Measurements from ENCODE around the gene SLC26A3. TPM values are rescaled to one million over a fixed set of nuclear protein-coding genes. Genes with fewer than 3 reads are reported as not detected.

The SLC26A3 gene
- total and polyA plus RNA-seq, 11 donors = 0.10 to 0.35 TPM; not detected in 9

DNA sequence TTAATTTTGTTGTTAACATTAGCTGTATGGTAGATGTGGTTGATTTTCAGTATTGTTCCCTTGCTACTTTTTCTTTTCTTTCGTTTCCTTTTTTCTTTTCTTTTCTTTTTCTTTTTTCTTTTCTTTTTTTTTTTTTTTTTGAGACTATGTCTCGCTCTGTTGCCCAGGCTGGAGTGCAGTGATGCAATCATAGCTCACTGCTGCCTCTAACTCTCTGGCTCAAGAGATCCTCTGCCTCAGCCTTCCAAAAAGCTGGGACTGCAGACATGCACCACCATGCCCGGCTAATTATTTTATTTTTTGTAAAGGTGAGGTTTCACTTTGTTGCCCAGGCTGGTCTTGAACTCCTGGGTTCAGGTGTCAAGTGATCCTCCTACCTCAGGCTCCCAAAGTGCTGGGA lies 14.4 kb downstream of the SLC26A3 start:
- Histone ChIP-seq H3K27ac (peak overlapping the region in 1 of 12 donors; percentile 71), H3K36me3 (no peaks in the 10 kb centered on the region), H3K4me1 (no peaks in the 10 kb centered on the region), H3K9me3 (no peaks in the 10 kb centered on the region), H3K27me3 (peaks cover 0 to 9% (median 0%) of the 10 kb centered on the region in 9 donors), H3K4me3 (no peak overlapping the region)
- 71 to 77% (median 75%) methylated on average over 3 of the region's 3 CpGs for WGBS, 4 donors
- ATAC-seq (no peak), DNase-seq (no peak)
- TF ChIP-seq, protein P1, sequence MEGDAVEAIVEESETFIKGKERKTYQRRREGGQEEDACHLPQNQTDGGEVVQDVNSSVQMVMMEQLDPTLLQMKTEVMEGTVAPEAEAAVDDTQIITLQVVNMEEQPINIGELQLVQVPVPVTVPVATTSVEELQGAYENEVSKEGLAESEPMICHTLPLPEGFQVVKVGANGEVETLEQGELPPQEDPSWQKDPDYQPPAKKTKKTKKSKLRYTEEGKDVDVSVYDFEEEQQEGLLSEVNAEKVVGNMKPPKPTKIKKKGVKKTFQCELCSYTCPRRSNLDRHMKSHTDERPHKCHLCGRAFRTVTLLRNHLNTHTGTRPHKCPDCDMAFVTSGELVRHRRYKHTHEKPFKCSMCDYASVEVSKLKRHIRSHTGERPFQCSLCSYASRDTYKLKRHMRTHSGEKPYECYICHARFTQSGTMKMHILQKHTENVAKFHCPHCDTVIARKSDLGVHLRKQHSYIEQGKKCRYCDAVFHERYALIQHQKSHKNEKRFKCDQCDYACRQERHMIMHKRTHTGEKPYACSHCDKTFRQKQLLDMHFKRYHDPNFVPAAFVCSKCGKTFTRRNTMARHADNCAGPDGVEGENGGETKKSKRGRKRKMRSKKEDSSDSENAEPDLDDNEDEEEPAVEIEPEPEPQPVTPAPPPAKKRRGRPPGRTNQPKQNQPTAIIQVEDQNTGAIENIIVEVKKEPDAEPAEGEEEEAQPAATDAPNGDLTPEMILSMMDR (IDR thresholded peaks at IDR 0.05) = no peak
- no peak for TF ChIP-seq POLR2A (IDR thresholded peaks at IDR 0.05)
- intact Hi-C loops (cut with DNase I) = no loop called here

DNA sequence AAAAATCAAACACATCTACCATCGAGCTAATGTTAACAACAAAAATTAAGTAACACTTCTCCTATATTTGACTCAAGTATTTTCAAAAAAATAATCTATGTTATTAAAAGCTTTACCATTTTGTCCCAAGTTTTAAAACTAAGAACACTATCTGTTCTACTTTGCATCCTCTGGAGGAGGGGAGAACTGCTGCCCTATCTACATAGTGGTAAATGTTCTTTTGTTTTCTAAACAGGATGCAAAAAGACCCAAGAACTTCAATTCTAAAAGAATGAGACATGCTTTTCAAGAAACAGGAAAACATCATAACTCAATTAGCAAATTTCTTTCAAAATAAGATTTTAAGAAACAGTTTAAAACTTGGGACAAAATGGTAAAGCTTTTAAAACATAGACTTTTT lies 14.8 kb downstream of the SLC26A3 start:
- WGBS, 4 donors = 88 to 94% (median 91%) methylated on average over 1 of the region's 1 CpG
- no peak for DNase-seq
- Histone ChIP-seq H3K9me3 (no peaks in the 10 kb centered on the region), H3K36me3 (no peaks in the 10 kb centered on the region), H3K27me3 (peaks cover 0 to 9% (median 0%) of the 10 kb centered on the region in 9 donors), H3K4me1 (no peaks in the 10 kb centered on the region), H3K27ac (peak overlapping the region in 1 of 12 donors; percentile 71), H3K4me3 (no peak overlapping the region)
- TF ChIP-seq, protein P1 (IDR thresholded peaks at IDR 0.05) = no peak
- TF ChIP-seq POLR2A (IDR thresholded peaks at IDR 0.05) = no peak
- intact Hi-C loops (cut with DNase I) = no loop called here
- ATAC-seq = no peak

DNA sequence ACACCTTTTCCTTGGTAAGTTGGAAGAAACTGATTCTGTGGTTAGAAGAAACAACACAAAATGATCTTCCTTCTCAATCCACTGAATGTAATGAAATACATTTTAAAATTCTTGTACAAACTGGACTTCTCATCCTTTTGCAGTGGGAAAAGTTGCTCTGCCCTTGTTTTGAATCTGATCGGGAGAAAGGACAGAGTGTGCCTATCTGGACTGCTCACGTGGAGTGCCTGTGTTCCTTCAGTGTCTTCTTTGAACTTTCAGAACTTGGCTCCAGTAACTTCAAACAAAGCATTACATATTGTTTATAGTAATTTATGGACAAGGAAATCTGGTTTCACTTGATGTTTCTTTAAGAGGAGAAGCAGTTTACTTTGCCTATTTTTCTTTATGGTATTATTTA lies 17.1 kb downstream of the SLC26A3 start:
- no peak for DNase-seq
- WGBS, 4 donors = 13 to 27% (median 18%) methylated on average over 2 of the region's 2 CpGs
- Histone ChIP-seq H3K4me3 (no peak overlapping the region), H3K4me1 (no peaks in the 10 kb centered on the region), H3K9me3 (no peaks in the 10 kb centered on the region), H3K27me3 (peaks cover 0 to 9% (median 0%) of the 10 kb centered on the region in 9 donors), H3K36me3 (no peaks in the 10 kb centered on the region), H3K27ac (peak overlapping the region in 1 of 12 donors; percentile 71)
- TF ChIP-seq, protein P1 (IDR thresholded peaks at IDR 0.05) = no peak
- no peak for TF ChIP-seq POLR2A (IDR thresholded peaks at IDR 0.05)
- ATAC-seq = peak in 1 of 4 donors; percentile 65
- intact Hi-C loops (cut with DNase I) = no loop called here

DNA sequence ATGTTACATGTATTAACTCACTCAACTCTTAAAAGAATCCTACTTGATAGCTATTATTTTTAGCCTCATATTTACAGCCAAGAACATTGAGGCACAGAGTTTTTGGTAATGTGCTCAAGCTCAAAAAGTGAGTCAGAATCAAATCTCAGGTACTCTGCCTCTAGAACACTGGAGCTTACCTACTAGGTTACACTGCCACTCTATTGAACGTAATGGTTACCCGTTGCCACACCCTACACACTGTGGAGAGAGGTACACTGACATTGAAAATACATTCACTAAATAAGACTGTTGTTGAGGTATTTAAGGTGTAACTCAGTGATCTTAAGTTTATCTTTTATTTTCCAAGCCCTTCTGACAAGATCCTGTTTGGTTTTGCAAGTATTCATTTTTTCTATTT lies 17.9 kb downstream of the SLC26A3 start:
- TF ChIP-seq POLR2A (IDR thresholded peaks at IDR 0.05) = no peak
- TF ChIP-seq, protein P1 (IDR thresholded peaks at IDR 0.05) = no peak

More for the DNA sequence above, 17.9 kb downstream of the SLC26A3 start:
- Histone ChIP-seq H3K4me1 (no peaks in the 10 kb centered on the region), H3K27me3 (peaks cover 0 to 5% (median 0%) of the 10 kb centered on the region in 9 donors), H3K9me3 (no peaks in the 10 kb centered on the region), H3K27ac (peak overlapping the region in 1 of 12 donors; percentile 71), H3K36me3 (no peaks in the 10 kb centered on the region), H3K4me3 (no peak overlapping the region)
- intact Hi-C loops (cut with DNase I) = no loop called here
- ATAC-seq (no peak), DNase-seq (no peak)
- 85 to 92% (median 88%) methylated on average over 2 of the region's 2 CpGs for WGBS, 4 donors
